ENCODE measurements around the gene PGBD4. TPM values are rescaled to one million over a fixed set of nuclear protein-coding genes. Genes with fewer than 3 reads are reported as not detected.
A peak's percentile ranks its signal among the peaks of the same experiment; 100 is the strongest.

PGBD4 gene
- total RNA-seq: 3.6 TPM
- polyA plus RNA-seq: 1 to 10 TPM; 1.4 to 2.6 (median 1.8) TPM

GRCh38 chr15:34101366-34102174 is at the start of gene PGBD4, which contains the start of gene EMC7:
Gene PGBD4 (plus strand): TSS chr15:34102083. CDS start chr15:34102532, 449 bp downstream.
Gene EMC7 (minus strand): TSS chr15:34101862. CDS start chr15:34101839, 23 bp downstream.
- H3K4me1 Mint-ChIP-seq: peaks cover 16 to 53% (median 36%) of the 10 kb centered on the region in 4 donors

DNA sequence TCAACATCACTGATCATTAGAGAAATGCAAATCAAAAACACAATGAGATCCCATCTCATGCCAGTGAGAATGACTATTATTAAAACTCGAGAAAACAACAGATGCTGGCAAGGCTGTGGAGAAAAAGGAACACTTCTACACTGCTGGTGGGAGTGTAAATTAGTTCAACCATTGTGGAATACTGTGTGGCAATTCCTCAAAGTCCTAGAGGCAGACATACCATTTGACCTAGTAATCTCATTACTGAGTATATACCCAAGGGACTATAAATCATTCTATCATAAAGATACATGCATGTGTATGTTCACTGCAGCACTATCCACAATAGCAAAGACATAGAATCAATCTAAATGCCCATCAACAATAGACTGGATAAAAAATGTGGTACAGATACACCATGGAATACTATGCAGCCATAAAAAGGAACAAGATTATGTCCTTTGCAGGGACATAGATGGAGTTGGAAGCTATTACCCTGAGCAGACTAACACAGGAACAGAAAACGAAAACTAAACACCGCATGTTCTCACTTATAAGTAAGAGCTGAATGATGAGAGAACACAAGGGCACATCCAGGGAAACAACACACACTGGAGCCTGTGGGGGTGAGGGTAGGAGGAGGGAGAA is 47.7 kb upstream of the PGBD4 start:
- Histone ChIP-seq H3K27ac (ENCODE audit: insufficient read depth, low read length, poor library complexity, severe bottlenecking) (no peak overlapping the region), H3K4me3 (ENCODE audit: low read depth, low read length) (no peak overlapping the region), H3K27me3 (ENCODE audit: control insufficient read depth, insufficient read depth, low read length) (no peaks in the 10 kb centered on the region), H3K4me1 (ENCODE audit: control insufficient read depth, insufficient read depth, low read length, poor library complexity, severe bottlenecking) (no peaks in the 10 kb centered on the region), H3K9me3 (ENCODE audit: control insufficient read depth in 2 of 2, low read length in 2 of 2) (peaks cover 12 to 15% of the 10 kb centered on the region in 2 experiments), H3K36me3 (ENCODE audit: control insufficient read depth, insufficient read depth, low read length) (no peaks in the 10 kb centered on the region)
- DNase-seq: no peak
- Mint-ChIP-seq H3K4me1 (no peaks in the 10 kb centered on the region), H3K36me3 (peaks cover 13% of the 10 kb centered on the region), H3K4me3 (no peak overlapping the region), H3K9me3 (peaks cover 4 to 27% (median 13%) of the 10 kb centered on the region in 7 donors), H3K27me3 (peaks cover 19% of the 10 kb centered on the region), H3K27ac (no peak overlapping the region)
- no peak for ATAC-seq (ENCODE audit: low read depth in 2 of 2)

More at GRCh38 chr15:34101366-34102174, at the start of gene PGBD4, which contains the start of gene EMC7:
- H3K27me3 Mint-ChIP-seq: no peaks in the 10 kb centered on the region
- peaks cover 6% of the 10 kb centered on the region for H3K36me3 Mint-ChIP-seq
- peak within 1 kb of the TSS; percentile 96 for H3K27ac ChIP-seq (ENCODE audit: insufficient read depth, low read length, poor library complexity, severe bottlenecking)
- no peaks in the 10 kb centered on the region for H3K27me3 ChIP-seq (ENCODE audit: control insufficient read depth, insufficient read depth, low read length)
- H3K36me3 ChIP-seq (ENCODE audit: control insufficient read depth, insufficient read depth, low read length): no peaks in the 10 kb centered on the region
- H3K27ac Mint-ChIP-seq: peak within 1 kb of the TSS; percentile 98 to 100 (median 99)
- ATAC-seq (ENCODE audit: low read depth in 2 of 2): peak; percentile 99
- H3K4me3 ChIP-seq (ENCODE audit: low read depth, low read length): peak within 1 kb of the TSS; percentile 99
- H3K9me3 Mint-ChIP-seq: peaks cover 0 to 7% (median 0%) of the 10 kb centered on the region in 7 donors
- H3K4me1 ChIP-seq (ENCODE audit: control insufficient read depth, insufficient read depth, low read length, poor library complexity, severe bottlenecking): peaks cover 28% of the 10 kb centered on the region
- DNase-seq: peak; percentile 99
- no peaks in the 10 kb centered on the region for H3K9me3 ChIP-seq (ENCODE audit: control insufficient read depth in 2 of 2, low read length in 2 of 2)
- H3K4me3 Mint-ChIP-seq: peak within 1 kb of the TSS; percentile 89 to 100 (median 98)

DNA sequence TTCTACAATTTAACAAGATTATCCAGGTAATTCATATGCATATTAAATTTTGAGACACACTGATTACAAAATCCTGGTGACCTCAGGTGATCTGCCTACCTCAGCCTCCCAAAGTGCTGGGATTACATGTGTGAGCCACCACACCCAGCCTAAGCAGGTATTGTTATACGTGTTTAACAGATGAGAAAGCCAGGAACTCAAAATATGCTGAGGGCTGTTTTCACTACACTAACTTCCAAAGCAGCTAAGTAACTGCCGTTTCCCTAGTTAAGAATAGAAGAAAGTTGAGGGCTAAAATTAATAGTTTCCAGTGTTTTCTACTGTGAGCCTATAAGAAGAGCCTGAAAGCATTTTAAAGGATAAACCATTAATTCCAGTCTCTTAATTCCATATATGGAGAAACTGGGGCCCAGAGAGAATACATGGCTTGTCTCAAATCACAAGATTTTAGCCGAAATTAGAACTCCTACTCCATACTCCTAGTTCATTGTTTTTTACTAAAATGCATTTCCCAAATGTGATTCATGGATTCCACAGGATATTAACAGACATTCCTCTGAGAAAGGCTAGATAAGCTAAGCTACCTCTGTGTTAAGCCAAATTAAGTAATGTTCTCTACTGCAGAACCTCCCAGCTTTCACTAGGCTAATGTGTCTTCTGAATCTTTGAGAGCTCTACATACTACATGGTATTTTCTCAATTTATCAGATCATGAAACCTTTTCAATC is 45.9 kb upstream of the PGBD4 start:
- Histone ChIP-seq H3K27me3 (ENCODE audit: control insufficient read depth, insufficient read depth, low read length) (no peaks in the 10 kb centered on the region), H3K27ac (ENCODE audit: insufficient read depth, low read length, poor library complexity, severe bottlenecking) (no peak overlapping the region), H3K4me1 (ENCODE audit: control insufficient read depth, insufficient read depth, low read length, poor library complexity, severe bottlenecking) (no peaks in the 10 kb centered on the region), H3K9me3 (ENCODE audit: control insufficient read depth in 2 of 2, low read length in 2 of 2) (peaks cover 3 to 4% of the 10 kb centered on the region in 2 experiments), H3K4me3 (ENCODE audit: low read depth, low read length) (no peak overlapping the region), H3K36me3 (ENCODE audit: control insufficient read depth, insufficient read depth, low read length) (no peaks in the 10 kb centered on the region)
- DNase-seq (no peak), ATAC-seq (ENCODE audit: low read depth in 2 of 2) (no peak)
- H3K27me3 Mint-ChIP-seq: peaks cover 9% of the 10 kb centered on the region
- H3K9me3 Mint-ChIP-seq: peaks cover 0 to 12% (median 5%) of the 10 kb centered on the region in 7 donors
- H3K4me1 Mint-ChIP-seq: no peaks in the 10 kb centered on the region
- H3K36me3 Mint-ChIP-seq: peaks cover under 1% of the 10 kb centered on the region
- H3K27ac Mint-ChIP-seq: peak overlapping the region in 1 of 3 donors; percentile 28
- no peak overlapping the region for H3K4me3 Mint-ChIP-seq

GRCh38 chr15:34056911-34057310 is 45.0 kb upstream of the PGBD4 start:
- no peaks in the 10 kb centered on the region for H3K4me1 ChIP-seq (ENCODE audit: control insufficient read depth, insufficient read depth, low read length, poor library complexity, severe bottlenecking)
- ATAC-seq (ENCODE audit: low read depth in 2 of 2) (no peak), DNase-seq (no peak)
- no peak overlapping the region for H3K4me3 Mint-ChIP-seq
- H3K4me3 ChIP-seq (ENCODE audit: low read depth, low read length): no peak overlapping the region
- H3K36me3 ChIP-seq (ENCODE audit: control insufficient read depth, insufficient read depth, low read length): no peaks in the 10 kb centered on the region
- H3K9me3 ChIP-seq (ENCODE audit: control insufficient read depth in 2 of 2, low read length in 2 of 2): no peaks in the 10 kb centered on the region
- H3K9me3 Mint-ChIP-seq: peaks cover 0 to 4% (median 0%) of the 10 kb centered on the region in 7 donors
- H3K36me3 Mint-ChIP-seq: no peaks in the 10 kb centered on the region
- H3K4me1 Mint-ChIP-seq: peaks cover 0 to 3% (median 1%) of the 10 kb centered on the region in 4 donors
- no peak overlapping the region for H3K27ac Mint-ChIP-seq
- H3K27me3 ChIP-seq (ENCODE audit: control insufficient read depth, insufficient read depth, low read length): no peaks in the 10 kb centered on the region
- H3K27ac ChIP-seq (ENCODE audit: insufficient read depth, low read length, poor library complexity, severe bottlenecking): no peak overlapping the region
- peaks cover under 1% of the 10 kb centered on the region for H3K27me3 Mint-ChIP-seq

DNA sequence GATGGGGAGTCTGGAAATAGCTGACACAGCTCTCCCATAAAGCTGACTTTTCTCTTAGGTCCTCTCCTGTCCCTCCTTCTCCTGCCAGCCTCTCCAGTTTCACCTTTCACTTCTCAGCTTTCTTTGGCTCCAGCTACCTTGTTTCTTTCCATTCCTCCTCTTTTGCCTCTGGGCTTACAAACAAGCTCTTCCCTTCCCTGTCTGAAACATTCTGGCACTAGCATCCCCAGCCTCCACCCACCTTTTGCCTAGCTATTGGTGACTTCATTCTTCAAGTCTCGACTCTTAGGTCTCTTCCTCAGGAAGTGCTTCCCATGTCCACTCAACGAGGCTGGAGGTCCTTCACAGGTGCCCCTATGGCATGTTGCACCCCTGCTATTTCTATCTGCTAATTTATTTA is 42.4 kb upstream of the PGBD4 start:
- no peak overlapping the region for H3K27ac Mint-ChIP-seq
- H3K36me3 Mint-ChIP-seq: no peaks in the 10 kb centered on the region
- H3K27me3 Mint-ChIP-seq: no peaks in the 10 kb centered on the region
- Histone ChIP-seq H3K4me1 (ENCODE audit: control insufficient read depth, insufficient read depth, low read length, poor library complexity, severe bottlenecking) (no peaks in the 10 kb centered on the region), H3K9me3 (ENCODE audit: control insufficient read depth in 2 of 2, low read length in 2 of 2) (no peaks in the 10 kb centered on the region), H3K4me3 (ENCODE audit: low read depth, low read length) (no peak overlapping the region), H3K27me3 (ENCODE audit: control insufficient read depth, insufficient read depth, low read length) (no peaks in the 10 kb centered on the region), H3K27ac (ENCODE audit: insufficient read depth, low read length, poor library complexity, severe bottlenecking) (no peak overlapping the region), H3K36me3 (ENCODE audit: control insufficient read depth, insufficient read depth, low read length) (no peaks in the 10 kb centered on the region)
- no peak overlapping the region for H3K4me3 Mint-ChIP-seq
- no peak for DNase-seq
- H3K4me1 Mint-ChIP-seq: peaks cover 0 to 5% (median 2%) of the 10 kb centered on the region in 4 donors
- H3K9me3 Mint-ChIP-seq: no peaks in the 10 kb centered on the region
- ATAC-seq (ENCODE audit: low read depth in 2 of 2): no peak

- Mint-ChIP-seq H3K36me3 (no peaks in the 10 kb centered on the region), H3K9me3 (no peaks in the 10 kb centered on the region), H3K27ac (no peak overlapping the region), H3K4me1 (peaks cover 0 to 5% (median 2%) of the 10 kb centered on the region in 4 donors), H3K4me3 (no peak overlapping the region), H3K27me3 (no peaks in the 10 kb centered on the region)
- no peak for ATAC-seq (ENCODE audit: low read depth in 2 of 2)
- Histone ChIP-seq H3K4me3 (ENCODE audit: low read depth, low read length) (no peak overlapping the region), H3K9me3 (ENCODE audit: control insufficient read depth in 2 of 2, low read length in 2 of 2) (no peaks in the 10 kb centered on the region), H3K27me3 (ENCODE audit: control insufficient read depth, insufficient read depth, low read length) (no peaks in the 10 kb centered on the region), H3K27ac (ENCODE audit: insufficient read depth, low read length, poor library complexity, severe bottlenecking) (no peak overlapping the region), H3K36me3 (ENCODE audit: control insufficient read depth, insufficient read depth, low read length) (no peaks in the 10 kb centered on the region), H3K4me1 (ENCODE audit: control insufficient read depth, insufficient read depth, low read length, poor library complexity, severe bottlenecking) (no peaks in the 10 kb centered on the region)
- DNase-seq: no peak
These were observed 41.9 kb upstream of the PGBD4 start for GRCh38 chr15:34059946-34060345.

GRCh38 chr15:34064438-34064837 is 37.4 kb upstream of the PGBD4 start:
- peaks cover 0 to 5% (median 2%) of the 10 kb centered on the region in 4 donors for H3K4me1 Mint-ChIP-seq
- H3K27me3 Mint-ChIP-seq: no peaks in the 10 kb centered on the region
- peak overlapping the region in 1 of 3 donors; percentile 93 for H3K27ac Mint-ChIP-seq

More at GRCh38 chr15:34064438-34064837, 37.4 kb upstream of the PGBD4 start:
- Mint-ChIP-seq H3K36me3 (no peaks in the 10 kb centered on the region), H3K4me3 (no peak overlapping the region), H3K9me3 (no peaks in the 10 kb centered on the region)
- ATAC-seq (ENCODE audit: low read depth in 2 of 2) (no peak), DNase-seq (no peak)
- H3K27ac ChIP-seq (ENCODE audit: insufficient read depth, low read length, poor library complexity, severe bottlenecking): no peak overlapping the region
- H3K36me3 ChIP-seq (ENCODE audit: control insufficient read depth, insufficient read depth, low read length): no peaks in the 10 kb centered on the region
- H3K4me3 ChIP-seq (ENCODE audit: low read depth, low read length): no peak overlapping the region
- H3K9me3 ChIP-seq (ENCODE audit: control insufficient read depth in 2 of 2, low read length in 2 of 2): no peaks in the 10 kb centered on the region
- H3K4me1 ChIP-seq (ENCODE audit: control insufficient read depth, insufficient read depth, low read length, poor library complexity, severe bottlenecking): no peaks in the 10 kb centered on the region
- H3K27me3 ChIP-seq (ENCODE audit: control insufficient read depth, insufficient read depth, low read length): no peaks in the 10 kb centered on the region
